PFSK-1 (cell line): ENCODE measurements around the gene DNAJC30.

ENCODE experiments used
- SIN3A ChIP-seq: IDR thresholded peaks from 2 replicates; pipeline ENCODE4 v1.6.1; 2012; ENCODE audit warnings: mild to moderate bottlenecking, low read length, moderate library complexity, borderline replicate concordance; ENCODE audit not compliant: insufficient read depth
- TAF1 ChIP-seq: IDR thresholded peaks from 2 replicates; pipeline ENCODE4 v1.6.1; 2012; ENCODE audit warnings: low read length, control low read depth, borderline replicate concordance; ENCODE audit not compliant: insufficient read depth

DNA sequence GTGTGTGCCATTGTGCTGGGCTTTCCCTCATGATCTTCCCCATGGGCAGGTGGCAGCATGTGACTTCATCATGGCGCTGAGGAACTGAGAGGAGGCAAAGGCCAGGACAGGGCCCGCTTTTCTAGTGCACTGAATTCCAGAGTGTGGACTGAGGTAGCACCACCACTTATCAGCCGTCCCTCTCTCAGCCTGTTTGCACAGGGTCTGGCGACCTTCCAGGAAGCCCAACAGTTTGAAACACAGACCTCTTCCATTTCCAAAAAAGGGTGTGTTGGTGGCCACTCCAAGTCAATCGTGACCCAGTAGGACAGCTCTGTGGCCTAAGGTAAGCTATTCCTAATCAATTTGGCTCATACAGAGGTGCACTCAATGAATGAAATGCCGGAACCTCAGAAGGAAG lies 4.4 kb downstream of the DNAJC30 start:
- no peak for TF ChIP-seq TAF1
- TF ChIP-seq SIN3A: no peak
